ENCODE results near the gene NR4A3. TPM values are rescaled to one million over a fixed set of nuclear protein-coding genes. Genes with fewer than 3 reads are reported as not detected.
A peak's percentile ranks its signal among the peaks of the same experiment; 100 is the strongest.

The NR4A3 gene
- total and polyA plus RNA-seq, 9 of the 15 experiments (the other 6 are each of a cell fraction or from before 2014, with no cell fraction given): 0.04 to 0.07 TPM; not detected in 7

DNA sequence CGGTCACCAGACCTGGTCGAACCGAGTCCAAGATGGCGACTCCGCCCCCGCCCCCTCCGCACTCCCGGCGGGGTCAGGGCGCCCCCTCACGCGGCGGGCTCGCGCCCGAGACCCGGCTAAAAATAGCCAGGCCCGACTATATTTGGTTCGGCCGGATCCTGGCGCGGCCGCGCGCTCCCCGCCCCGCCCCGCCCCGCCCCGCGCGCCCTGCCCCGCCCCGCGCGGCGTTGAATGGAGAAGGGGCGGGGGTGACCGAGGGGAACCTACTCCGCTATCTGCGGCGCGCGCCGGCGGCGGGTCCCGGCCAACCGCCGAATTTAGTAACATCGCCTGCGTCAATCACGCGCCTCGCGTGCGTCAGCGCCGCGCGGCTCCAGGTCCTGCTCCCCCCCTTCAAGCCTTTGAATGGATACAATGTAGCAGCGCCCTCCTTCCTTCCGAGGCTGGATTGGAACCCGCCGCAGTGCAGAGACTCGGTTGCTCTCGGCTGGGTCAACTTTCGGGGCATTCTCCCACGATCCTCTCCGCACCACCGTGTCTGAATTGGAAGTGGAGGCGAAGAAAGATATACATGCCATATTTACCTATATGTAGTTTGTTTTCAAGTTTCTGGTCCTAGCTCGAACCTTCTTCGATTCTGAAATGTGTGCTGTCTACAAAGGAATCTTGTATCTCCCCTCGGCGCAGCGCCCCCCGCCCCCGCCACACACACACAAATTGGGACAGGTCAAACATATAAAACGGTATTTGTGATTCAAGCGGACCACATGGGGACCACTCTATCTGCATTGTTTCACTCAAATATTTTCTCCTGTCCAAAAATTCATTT is 1.6 kb upstream of the NR4A3 start (continued):
- TF ChIP-seq ZNF740 (CRISPR knock-in tag; IDR thresholded peaks at IDR 0.05) (peak; percentile 97), ZNF740 (tag; IDR thresholded peaks at IDR 0.05) (peak in 1 of 2 experiments; percentile 90; a peak in 2 of 4 replicates), ZZZ3 (IDR thresholded peaks at IDR 0.05) (no peak), SRSF9 (IDR thresholded peaks at IDR 0.05; ENCODE audit: borderline replicate concordance, low read depth, low read length) (no peak), BDP1 (IDR thresholded peaks at IDR 0.05; ENCODE audit: insufficient read depth, insufficient read length) (no peak), NR1H2 (CRISPR knock-in tag; IDR thresholded peaks at IDR 0.05) (no peak), ILF3 (IDR thresholded peaks at IDR 0.05; ENCODE audit: borderline replicate concordance) (no peak), NFATC3 (IDR thresholded peaks at IDR 0.05) (no peak)
- TF ChIP-seq, protein P1, sequence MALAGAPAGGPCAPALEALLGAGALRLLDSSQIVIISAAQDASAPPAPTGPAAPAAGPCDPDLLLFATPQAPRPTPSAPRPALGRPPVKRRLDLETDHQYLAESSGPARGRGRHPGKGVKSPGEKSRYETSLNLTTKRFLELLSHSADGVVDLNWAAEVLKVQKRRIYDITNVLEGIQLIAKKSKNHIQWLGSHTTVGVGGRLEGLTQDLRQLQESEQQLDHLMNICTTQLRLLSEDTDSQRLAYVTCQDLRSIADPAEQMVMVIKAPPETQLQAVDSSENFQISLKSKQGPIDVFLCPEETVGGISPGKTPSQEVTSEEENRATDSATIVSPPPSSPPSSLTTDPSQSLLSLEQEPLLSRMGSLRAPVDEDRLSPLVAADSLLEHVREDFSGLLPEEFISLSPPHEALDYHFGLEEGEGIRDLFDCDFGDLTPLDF (CRISPR knock-in tag; IDR thresholded peaks at IDR 0.05): no peak
